Measurements from ENCODE around the gene PTPRM. TPM values are rescaled to one million over a fixed set of nuclear protein-coding genes. Genes with fewer than 3 reads are reported as not detected.

PTPRM gene
- total RNA-seq, 1 experiment from 2014 or later = 28.8 TPM

- DNase-seq (ENCODE audit: low read depth) = no peak
Observed at GRCh38 chr18:7754258-7754657, 187.1 kb downstream of the PTPRM start.

- DNase-seq (ENCODE audit: low read depth) = no peak
Observed at GRCh38 chr18:7754725-7755181, 187.6 kb downstream of the PTPRM start.

GRCh38 chr18:7755753-7756475, 188.8 kb downstream of the PTPRM start:
- DNase-seq (ENCODE audit: low read depth) = no peak

DNA sequence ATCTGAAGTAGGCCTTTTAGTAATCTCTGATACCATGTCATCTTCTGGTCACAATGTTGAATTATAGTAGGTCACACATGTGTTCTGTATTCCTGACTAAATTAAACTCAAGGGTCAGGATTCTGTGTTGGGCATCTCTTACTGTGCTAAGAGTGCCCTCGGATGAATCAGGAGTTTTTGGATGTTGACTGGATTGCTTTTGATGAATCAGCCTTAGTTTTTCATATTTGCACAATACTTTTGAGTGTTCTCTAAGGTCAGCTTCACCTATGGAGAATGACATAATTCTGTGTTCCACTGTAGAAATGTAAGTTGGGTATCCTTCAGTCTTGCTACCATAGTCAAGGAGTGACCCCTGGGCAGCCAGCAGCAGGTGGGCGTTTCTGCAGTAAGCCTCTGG, 190.1 kb downstream of the PTPRM start:
- no peak for DNase-seq (ENCODE audit: low read depth)

GRCh38 chr18:7758764-7759163, 191.6 kb downstream of the PTPRM start:
- no peak for DNase-seq (ENCODE audit: low read depth)

GRCh38 chr18:7760967-7761948, 194.1 kb downstream of the PTPRM start:
- peak; percentile 34 for DNase-seq (ENCODE audit: low read depth)

GRCh38 chr18:7764405-7764804, 197.3 kb downstream of the PTPRM start:
- no peak for DNase-seq (ENCODE audit: low read depth)

GRCh38 chr18:7766346-7766745, 199.2 kb downstream of the PTPRM start:
- no peak for DNase-seq (ENCODE audit: low read depth)

- DNase-seq (ENCODE audit: low read depth) = no peak
Observed at GRCh38 chr18:7766817-7767216, 199.7 kb downstream of the PTPRM start.

DNA sequence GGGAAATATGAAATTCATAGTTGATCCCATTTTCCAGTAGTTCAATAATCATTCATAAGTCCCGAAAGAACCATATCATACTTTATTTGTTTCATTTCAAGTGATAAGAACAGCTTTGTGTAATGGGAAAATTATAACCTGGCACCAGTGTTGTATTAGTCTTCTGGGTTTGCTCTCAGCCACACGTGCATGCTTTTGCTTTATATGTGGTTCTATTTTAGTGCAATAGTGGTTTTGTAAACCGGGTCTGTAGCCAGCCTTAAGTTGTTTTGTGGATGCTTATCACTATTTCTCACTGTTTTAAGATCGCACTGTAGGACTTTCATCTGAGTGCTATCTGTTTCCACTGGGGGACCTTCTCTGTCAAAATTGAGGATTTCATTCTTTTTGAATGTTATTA, 203.8 kb downstream of the PTPRM start:
- DNase-seq (ENCODE audit: low read depth) = no peak

GRCh38 chr18:7772510-7772888, 205.4 kb downstream of the PTPRM start:
- no peak for DNase-seq (ENCODE audit: low read depth)

DNA sequence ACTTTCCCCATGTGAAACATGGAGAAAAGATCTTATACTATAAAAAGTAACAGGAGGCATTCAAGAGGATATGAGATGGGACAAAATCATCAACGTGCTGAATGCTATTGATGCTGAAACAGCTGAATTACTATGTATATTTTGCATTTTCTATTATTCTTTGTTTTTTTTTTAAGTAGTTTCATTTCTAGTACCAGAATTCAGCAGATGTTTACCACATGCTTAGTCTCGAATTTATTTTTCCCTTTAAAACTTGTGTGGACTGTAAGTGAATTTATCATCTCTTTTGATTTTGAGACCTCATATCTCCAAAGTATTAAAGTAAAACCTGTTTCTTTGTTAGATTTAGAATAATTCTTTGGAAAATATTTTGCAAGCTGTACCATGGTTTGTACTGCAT, 205.8 kb downstream of the PTPRM start:
- DNase-seq (ENCODE audit: low read depth) = no peak

DNA sequence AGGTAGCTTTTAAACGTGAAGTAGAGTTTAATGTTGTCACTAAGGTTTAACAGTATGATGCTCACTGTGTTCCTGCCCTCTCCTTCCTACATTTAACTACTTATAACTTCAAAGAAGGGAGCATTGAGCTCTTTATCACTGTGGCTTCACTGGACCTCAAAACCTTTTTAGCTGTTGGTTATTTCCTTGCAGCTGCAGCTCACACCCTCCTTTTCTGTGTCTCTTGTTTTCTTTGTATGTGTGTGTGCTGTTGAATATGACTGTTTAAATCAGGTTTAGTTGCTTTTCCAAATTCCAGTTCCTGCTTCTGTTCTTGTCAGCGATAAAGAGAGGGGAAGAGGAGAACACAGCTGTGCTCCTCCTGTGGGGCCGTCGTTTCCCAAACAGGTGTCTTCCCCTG, 208.0 kb downstream of the PTPRM start:
- DNase-seq (ENCODE audit: low read depth) = no peak

DNA sequence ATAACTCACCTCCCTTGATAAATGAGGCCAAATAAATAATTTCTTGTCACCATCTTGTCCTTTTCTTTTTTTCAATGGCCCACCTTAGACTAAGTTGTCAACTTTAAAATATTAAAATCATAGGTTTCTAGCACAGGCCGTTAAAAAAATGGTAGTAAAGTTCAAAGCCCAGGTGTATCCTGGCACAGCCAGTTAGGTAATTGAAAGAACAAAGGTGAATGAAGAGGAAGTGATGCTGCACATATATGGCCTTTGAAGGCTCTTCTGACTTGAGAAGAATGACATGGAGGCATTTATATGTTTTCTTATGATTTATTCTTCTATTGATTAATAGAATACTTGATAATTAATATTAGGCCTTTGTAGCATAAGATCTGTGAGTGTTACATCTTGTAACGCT, 208.7 kb downstream of the PTPRM start:
- DNase-seq (ENCODE audit: low read depth) = no peak

DNA sequence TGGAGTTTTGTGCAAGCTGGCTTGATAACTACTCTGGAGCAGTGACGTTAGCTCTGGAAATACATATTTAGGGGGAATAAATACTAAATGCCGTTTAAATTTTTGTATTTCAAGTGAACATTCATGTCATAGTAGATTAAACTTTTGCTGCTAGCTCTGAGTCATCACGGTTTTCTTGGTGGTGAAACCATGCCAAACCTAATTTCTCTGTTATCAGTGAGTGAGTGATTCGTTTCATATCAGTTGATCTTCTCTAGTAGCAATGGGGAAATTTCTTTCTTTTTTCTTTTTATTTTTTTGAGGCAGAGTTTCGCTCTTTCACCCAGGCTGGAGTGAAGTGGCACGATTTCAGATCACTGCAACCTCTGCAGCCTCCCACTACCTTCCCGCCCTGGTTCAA, 211.1 kb downstream of the PTPRM start:
- DNase-seq (ENCODE audit: low read depth) = peak; percentile 20

DNA sequence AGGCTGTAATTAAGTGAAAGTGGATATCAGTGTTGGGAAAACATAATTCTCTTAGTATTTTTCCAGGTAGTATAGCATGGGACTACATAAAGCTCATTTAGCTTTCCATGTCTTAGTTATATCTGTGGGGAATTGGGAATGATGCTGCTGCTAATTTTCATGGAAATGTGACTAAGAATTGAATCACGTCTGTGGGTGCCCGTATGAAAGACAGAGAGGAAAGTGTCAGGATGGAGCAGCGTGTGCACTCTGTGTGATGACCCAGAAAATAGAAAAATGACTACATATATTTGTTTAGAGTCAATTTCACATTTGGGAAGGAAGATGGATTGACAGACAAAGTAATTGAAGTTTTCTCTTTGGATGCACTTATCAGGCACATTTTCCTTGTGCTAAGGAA, 212.1 kb downstream of the PTPRM start:
- DNase-seq (ENCODE audit: low read depth) = peak; percentile 30

DNA sequence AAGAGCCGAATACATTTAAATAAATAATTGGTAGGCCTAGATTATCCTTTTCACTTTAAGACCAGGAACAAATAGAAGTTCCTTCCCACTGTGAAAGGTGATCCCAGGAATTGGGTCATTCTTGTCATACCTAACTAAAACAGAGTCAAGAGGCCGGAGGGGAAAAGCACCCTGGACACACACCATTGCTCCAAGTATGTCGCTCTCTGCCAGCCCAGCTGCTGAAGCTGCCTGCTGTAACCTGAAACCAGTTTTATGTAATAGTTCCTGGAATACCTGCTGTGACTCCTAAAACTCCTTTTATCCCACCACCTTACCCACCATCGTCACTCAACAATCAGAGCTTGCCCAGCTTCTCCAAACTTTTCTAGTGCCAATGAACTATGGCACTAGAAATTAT, 217.1 kb downstream of the PTPRM start:
- DNase-seq (ENCODE audit: low read depth) = no peak

DNA sequence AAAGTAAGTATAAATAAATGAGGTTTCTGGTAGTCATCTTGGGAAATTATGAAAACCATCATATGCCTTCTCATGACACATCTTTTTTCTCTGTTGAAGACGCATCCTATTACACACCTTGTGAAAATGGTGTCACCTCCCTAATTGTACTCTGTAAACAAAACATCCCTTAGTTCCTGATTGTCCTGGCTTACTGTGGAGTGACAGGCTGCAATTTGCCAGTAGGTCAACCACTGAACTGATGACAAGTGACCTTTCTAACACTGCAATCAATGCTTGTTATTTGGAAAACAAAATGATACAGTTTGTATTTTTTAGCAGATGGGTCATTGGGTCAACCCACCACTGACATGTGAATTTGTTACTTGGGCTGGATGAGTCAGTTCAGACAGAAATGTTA, 219.5 kb downstream of the PTPRM start:
- DNase-seq (ENCODE audit: low read depth) = no peak

DNA sequence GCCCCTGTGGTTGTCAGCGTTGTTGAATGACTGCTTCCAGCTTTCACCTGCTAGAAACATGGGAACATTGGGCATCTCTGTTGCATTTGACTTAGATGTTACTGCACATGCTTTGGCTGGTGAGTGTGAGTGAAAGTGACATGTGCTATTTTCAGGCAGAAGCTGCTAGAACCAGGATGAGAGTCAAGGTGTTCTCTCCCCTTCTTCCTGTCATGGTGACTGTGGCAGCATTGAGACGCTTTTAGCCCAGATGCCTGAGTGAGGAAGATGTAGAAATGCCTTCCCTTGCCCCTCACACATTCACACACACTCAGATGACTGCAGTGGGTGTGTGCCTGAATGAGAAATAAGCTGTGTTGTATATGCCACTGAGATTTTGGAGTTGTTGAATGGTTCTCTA, 220.2 kb downstream of the PTPRM start:
- no peak for DNase-seq (ENCODE audit: low read depth)

GRCh38 chr18:7789856-7790552, 222.9 kb downstream of the PTPRM start:
- DNase-seq (ENCODE audit: low read depth) = peak; percentile 25

DNA sequence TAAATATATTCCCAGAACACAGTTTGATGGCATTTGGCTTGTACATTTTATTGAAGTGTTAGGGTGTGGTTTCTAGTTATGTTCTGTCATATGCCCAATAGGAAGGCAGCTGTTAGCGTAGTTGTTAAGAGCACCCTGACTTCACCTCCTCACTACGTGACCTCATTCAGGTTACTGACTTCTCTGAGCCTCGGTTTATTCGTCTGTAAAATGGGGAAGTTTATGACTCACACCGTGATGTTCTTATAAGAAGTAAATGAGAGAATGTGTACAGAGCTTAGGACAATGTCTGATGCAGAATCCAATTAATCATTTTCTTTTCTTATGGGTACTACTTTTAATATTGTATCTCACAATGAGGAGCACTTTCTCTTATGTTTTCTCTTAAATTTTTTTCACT, 226.0 kb downstream of the PTPRM start:
- DNase-seq (ENCODE audit: low read depth) = no peak

GRCh38 chr18:7803956-7804469, 236.9 kb downstream of the PTPRM start:
- no peak for DNase-seq (ENCODE audit: low read depth)

Data from HT1080 (cell line).